VCaP (cell line): ENCODE results near the gene RPS6KA2.

ENCODE experiments used
- H3K27ac ChIP-seq: fragments of 450-650 bp; 2 replicates; pipeline ENCODE4 v1.5.1; 2017
- CTCF ChIP-seq: fragments of 450-650 bp; conservative IDR thresholded peaks from 2 replicates; pipeline ENCODE4 v1.5.1; 2017; ENCODE audit warnings: mild to moderate bottlenecking, moderate library complexity

The RPS6KA2 gene

GRCh38 chr6:166486536-166486880 lies 140.5 kb downstream of the RPS6KA2 start:
- H3K27ac ChIP-seq = no peak overlapping the region
- TF ChIP-seq CTCF = no peak

- no peak for TF ChIP-seq CTCF
- H3K27ac ChIP-seq = no peak overlapping the region
These were observed 141.2 kb downstream of the RPS6KA2 start for GRCh38 chr6:166485651-166486535.

- no peak overlapping the region for H3K27ac ChIP-seq
These were observed 142.2 kb downstream of the RPS6KA2 start for GRCh38 chr6:166484863-166485262.

GRCh38 chr6:166483573-166484250 lies 143.3 kb downstream of the RPS6KA2 start:
- H3K27ac ChIP-seq = no peak overlapping the region
- TF ChIP-seq CTCF = no peak

More at GRCh38 chr6:166484863-166485262, 142.2 kb downstream of the RPS6KA2 start:
- TF ChIP-seq CTCF = no peak

GRCh38 chr6:166483026-166483425 lies 144.0 kb downstream of the RPS6KA2 start:
- TF ChIP-seq CTCF = no peak
- no peak overlapping the region for H3K27ac ChIP-seq

GRCh38 chr6:166478782-166479592 lies 148.1 kb downstream of the RPS6KA2 start:
- TF ChIP-seq CTCF = no peak
- H3K27ac ChIP-seq = no peak overlapping the region
